Stimulated activated CD8-positive, alpha-beta memory T cell treated with anti-CD3 and anti-CD28 coated beads, Interleukin-4, amount 100 ng/mL, for 48 hours (primary cell): ENCODE results near the gene STIL.
A peak's percentile ranks its signal among the peaks of the same experiment; 100 is the strongest.
"Not testable (repeated sequence)": the region's sequence is repeated elsewhere in the genome, so short reads cannot be mapped to it uniquely, and the experiment has no call there.

ENCODE experiments used
- DNase-seq: peaks from one replicate; pipeline ENCODE4 v3.0.0-alpha.2; 2020

STIL gene

DNA sequence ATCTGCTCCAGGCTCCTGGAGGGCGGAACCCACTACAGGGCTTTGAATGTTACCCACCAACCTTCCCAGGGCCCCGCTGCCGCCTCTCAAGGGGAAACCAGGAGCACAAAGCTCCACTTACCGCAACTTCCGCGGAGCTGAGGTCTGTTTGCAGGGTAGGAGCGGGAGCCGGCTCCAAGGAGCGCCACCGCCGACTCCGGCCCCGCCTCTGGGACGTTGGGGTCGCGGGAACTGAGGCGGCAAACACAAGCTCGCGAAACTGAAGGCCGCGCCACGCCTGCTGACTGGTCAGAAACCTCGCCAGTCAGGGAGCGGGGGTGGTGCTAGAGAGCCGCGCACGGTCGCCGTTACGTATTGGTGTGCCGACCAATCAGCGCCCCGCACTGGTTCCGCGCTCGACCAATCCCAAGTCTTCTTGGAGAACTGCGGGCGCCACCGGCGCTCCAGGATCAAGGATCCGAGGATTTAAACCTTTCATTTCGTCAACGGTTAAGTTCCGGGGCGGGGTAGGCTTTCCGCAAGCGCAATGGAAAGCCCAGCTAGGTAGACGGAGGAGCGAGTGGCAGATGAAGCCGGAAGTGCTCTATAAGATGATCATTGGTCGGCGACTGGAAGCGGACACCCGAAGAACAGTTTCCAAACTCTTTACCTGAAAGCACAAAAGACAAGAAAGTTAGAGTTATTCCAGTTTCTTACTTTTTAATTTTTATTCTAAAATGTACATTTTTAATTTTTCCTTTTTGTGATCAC, at the start of gene STIL:
TSS of gene STIL (minus strand) at position 233 of the 750 bp plus-strand sequence. CDS start 3,828 bp downstream, outside the sequence.
- peak; percentile 98 for DNase-seq

DNA sequence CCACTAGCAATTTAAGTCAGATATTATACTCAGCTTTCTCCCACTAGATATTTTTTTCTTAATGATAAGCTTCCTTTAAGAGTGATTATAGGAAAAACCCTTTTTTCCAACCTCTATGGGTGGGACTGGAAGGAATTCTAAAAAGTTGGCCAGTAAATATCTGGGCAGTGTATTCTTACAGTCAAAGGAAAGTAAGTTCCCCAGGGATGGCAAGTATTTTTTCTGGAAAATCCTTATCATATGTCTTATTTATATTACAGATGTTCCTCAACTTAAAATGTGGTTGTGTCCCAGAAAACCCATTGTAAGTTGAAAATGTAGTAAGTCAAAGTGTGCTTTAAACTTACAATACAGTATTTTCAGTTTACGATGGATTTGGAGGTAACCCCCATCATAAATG, 48.9 kb upstream of the STIL start:
- no peak for DNase-seq

DNA sequence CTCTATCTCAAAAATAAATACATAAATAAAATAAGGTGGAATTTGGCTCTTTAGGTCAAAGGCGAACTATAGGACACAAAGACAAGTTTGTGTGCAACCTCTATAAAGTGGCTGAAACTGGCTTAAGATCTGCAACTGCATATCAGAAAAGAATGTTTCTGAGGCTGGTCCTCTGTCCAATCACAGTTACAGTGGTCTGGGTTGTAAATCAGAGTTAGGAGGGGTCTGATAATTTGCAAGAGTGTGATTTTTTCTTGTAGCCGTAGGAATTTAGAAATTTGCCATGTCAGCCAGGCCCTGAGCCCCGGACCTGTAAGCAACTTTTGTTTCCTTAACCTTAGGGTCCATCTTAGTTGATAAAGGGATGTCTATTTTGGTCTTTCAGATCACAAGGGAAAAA, 47.4 kb upstream of the STIL start:
- DNase-seq: no peak

DNA sequence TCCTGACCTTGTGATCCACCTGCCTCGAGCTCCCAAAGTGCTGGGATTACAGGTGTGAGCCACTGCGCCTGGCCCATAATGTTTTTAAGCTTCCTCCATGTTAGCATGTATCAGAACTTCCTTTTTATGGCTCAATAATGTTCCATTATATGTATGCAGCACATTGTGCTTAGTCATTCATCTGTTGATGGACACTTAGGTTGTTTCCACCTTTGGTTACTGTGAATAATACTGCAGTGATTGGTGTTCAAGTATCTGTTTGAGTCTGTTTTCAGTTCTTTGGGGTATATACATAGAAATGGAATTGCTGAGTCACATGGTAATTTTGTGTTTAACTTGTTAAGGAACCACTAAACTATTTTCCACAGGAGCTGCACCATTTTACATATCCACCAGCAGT, 37.4 kb upstream of the STIL start:
- no peak for DNase-seq

DNA sequence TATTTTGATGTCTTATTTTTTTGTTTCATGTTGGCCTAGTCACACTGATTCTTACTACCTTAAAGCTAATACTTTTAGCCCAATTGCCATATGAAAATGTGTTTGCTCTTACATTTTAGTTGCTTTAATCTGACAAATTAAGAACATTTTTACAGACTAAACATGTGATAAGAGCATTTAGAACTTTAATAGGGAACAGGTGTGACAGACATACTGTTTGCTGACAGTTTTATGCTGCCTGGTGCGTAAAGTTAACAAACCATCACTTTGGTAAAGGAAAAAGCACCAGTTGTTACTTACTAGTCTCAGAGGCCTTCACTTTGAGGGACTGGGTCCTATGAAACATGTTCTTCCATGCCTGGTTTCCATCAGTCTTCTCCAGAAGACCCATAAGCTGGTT, 34.3 kb upstream of the STIL start:
- DNase-seq: no peak

DNA sequence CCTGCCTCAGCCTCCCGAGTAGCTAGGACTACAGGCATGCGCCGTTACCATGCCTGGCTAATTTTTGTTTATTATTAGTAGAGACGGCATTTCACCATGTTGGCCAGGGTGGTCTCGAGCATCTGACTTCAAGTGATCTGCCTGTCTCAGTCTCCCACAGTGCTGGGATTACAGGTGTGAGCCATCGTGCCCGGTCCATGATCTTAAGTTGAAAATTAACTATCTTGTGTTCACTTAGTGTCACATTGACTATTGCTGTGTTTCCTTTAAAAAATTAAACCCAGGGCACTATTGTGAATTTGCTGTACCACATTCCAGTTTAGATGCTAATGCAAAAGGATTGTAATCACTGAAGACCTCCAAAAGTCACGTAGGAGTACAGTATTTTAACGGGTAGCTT, 33.8 kb upstream of the STIL start:
- DNase-seq: no peak

DNA sequence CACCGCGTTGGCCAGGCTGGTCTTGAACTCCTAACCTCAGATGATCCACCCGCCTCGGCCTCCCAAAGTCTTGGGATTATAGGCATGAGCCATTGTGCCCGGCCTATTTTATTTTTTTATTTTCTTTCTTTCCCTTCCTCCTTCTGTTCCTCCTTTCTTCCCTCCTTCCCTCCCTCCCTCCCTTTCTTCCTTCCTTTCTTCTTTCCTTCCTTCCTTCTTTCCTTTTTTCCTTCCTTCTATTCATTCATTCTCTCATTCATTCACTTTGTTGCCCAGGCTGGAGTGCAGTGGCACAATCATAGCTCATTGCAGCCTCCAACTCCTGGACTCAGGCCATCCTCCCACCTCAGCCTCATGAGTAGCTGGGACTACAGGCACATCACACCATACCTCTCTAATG, 33.0 kb upstream of the STIL start:
- DNase-seq: not testable (repeated sequence)

DNA sequence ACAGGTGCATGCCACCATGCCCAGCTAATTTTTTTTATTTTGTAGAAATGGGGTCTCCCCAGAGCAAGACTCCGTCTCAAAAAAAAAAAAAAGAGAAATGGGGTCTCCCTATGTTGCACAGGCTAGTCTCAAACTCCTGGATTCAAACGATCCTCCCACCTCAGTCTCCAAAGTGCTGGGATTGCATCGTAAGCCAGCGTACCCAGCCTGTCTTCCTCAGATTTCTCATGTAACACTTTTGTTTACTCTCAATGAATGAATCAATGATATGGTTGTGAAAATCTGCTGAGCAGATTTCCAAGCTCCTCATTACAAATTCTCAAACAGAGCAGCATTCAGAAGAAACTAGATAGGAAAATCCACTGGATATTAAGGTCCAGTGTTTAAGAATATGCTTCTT, 26.3 kb upstream of the STIL start:
- DNase-seq: no peak

DNA sequence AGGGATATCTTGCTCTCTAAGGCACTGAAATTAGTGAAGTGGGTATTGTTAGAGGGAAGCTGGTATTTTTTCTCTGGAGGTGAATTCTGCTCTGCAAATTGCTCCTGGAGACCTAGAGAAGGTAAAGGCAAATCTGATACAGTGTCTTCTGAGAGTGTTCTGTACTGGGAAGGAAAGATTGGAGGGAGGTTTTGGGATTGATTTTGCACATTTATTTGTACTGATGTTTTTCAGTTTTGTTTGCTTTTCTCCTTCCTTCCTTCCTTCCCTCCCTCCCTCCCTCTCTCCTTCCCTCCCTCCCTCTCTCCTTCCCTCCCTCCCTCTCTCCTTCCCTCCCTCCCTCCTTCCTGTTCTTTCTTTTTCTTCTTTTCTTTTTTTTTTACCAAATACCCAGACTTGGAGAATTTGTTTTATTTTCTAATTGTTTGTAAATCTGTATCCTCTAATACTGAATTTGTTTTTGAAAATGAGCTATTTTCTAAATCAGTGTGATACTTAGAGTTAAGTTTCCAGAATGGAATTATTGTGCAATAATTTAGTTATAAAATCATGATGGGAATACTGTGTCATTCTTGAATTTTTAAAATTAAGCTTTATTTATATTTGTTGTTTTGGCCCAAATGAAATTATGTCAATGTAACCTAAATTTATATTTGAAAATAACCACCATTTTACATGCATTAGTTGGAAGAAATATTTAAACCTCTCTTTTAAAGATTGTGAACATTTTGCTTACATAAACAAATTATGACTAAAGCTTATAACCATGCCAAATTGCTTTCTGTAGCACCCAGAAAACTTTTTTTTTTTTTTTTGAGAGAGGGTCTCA, 24.5 kb upstream of the STIL start:
- no peak for DNase-seq

DNA sequence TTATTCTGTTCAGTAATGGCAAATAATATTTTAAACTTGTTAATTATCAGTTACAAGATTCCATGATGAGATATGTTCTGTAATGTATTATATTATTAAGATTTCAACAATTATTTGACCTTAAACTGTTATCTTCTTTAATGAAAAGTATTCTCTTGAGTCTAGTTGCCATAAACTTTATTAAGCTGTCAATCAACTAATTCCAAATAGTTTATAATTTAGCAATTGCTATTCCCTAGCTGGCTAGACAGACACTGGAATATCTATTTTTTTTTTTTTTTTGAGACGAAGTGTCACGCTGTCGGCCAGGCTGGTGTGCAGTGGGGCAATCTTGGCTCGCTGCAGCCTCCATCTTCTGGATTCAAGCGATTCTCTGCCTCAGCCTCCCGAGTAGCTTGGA, 23.4 kb upstream of the STIL start:
- no peak for DNase-seq

DNA sequence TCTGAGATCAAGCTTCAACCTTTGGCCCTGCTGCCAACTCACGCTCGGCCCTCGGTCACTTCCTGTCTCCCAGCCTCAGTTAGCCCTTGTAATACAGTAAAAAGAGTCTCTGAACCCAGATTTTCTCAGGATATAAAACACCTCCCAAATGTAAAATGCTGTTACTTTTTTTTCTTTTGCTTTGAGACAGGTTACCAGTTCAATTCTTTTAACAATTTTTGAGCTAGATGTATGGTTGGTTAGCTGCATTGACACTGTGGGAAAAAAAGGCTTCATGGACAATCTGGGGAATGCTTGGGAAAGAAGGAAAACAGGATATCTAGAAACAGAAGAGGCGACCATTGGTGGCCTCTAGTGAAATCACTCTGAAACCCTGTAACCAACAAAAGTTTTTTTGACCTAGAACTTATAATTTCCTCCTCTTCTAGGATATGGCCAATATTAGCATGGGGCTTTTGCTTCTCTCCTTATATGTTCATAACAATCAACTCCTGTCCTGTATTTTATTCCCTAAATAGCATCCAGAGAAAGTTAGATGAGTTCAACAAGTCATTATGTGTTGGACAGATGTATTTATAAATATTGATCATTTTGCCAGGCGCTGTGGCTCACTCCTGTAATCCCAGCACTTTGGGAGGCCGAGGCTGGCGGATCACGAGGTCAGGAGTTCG, 21.0 kb upstream of the STIL start:
- no peak for DNase-seq

DNA sequence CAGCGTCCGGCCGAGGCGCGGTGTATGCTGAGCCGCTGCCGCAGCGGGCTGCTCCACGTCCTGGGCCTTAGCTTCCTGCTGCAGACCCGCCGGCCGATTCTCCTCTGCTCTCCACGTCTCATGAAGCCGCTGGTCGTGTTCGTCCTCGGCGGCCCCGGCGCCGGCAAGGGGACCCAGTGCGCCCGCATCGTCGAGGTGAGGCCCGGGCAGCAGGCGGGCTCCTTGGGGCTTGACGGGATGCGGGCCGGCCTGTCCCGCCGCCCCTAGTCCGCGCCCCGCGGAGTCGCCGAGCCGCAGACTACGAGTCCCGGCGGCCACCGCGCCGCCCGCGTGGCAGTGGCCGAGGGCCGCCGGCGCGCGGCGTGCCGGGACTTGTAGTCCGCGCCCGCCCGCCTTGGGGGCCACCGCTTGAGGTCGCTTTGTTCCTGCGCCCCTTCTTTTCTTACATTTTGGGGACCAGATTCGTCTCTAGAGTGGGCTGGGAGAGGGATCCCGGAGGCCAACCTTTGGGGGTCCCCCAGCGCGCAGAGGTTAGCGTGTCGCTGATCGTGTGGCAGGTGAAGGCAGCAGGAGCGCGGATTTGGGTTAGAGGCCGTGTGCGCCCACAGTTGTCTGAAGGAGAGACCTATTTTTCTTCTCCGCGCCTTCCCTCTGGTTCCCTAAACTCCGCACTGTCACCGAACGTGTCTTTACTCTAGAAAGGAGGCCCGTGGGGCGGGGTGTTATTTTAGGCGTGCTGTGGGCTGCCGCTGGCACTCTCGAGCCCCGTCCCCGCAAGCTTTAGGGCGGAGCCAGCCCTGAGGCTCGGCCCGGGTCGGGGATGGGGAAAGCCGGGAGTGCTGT, 20.2 kb upstream of the STIL start:
- DNase-seq: peak; percentile 81

DNA sequence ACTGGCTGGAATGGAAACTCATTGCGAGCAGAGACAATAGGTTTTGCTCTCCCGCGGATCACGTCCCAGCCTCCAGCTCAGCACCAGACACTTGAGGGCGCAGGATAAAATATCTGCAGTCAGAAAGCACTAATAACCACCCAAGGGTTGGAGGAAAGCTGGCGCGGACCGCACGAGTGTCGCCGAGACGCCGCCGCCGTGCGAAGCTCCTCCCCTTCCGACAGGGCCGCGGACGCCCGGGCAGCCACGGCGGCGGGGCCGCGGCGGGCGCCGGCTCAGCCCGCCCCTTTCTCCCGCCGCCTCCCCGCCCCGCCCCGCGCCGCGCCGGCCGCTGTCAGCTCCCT, 19.6 kb upstream of the STIL start, which contains the start of gene CMPK1:
TSS of gene CMPK1 (plus strand) at position 213 of the 344 bp plus-strand sequence. CDS start 156 bp downstream, outside the sequence.
- DNase-seq: peak; percentile 85

DNA sequence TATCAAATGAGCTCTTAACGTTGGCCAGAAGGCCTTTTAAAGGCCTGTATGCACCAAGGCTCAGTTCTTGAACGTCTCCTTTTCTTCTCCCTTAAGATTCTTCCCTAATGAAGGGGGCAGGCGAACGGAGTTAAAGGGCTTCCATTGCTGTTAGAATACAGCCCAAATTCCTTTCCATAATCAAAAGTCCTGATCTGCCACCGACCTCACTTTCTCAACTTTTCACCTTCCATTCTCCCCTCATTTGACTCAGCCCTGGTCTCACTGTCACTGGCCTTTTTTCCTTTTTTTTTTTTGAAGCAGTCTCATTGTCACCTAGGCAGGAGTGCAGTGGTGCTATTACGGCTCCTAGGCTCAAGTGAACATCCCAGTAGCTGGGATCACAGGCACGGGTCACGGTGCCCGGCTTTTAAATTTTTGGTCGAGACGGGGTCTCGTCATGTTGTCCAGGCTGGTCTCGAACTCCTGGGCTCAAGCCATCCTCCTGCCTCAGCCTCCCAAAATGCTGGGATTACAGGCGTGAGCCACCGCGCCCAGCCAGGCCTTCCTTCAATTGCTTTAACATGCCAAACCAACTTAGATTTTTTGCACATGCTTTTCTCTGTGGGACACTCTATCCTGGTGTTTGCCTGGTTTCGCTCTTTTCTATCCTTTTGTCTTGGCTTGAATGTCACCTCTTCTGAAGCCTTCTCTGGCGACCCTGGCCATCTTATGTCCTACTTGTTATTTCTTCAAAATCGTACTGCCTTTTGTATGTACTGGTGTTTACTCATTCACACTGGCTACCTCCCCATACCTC, 19.0 kb upstream of the STIL start:
- DNase-seq: no peak

DNA sequence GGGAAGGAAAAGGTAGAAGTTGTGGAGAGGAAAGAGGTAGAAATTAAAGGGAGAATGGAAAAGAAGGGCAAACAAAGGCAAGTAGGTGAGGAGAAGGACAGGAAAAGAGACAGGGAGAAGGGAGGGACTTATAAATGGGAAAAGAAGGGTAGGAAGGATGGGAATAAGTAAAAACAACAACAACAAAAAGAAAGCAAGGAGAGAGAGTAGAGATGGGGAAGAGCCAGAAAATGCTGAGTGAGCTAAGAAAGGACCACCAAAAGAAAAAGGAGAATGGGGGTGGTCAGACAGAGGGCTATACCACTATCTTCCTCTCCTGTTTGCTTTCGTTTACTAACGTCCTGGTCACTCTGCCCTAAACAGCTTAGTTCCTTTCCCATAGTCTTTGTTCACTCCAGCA, 17.9 kb upstream of the STIL start:
- no peak for DNase-seq

DNA sequence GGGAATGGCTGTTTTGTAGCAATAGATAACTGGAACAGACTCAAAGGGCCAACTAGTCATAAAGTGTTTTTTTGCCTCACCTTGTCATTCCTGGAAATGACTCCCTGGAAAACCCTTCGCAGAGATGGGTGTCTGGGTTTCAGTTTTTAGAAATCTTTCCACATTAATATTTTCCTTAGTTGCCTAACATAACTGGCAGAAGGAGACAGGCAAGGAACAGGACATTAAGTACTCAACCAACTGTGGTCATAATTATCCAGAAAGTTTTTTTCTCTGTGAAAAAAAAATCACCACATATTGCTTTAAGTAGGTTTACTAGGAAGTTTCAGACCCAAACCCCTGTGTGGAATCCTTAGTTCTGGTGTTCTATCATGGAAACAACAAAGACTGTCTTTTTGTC, 16.3 kb upstream of the STIL start:
- no peak for DNase-seq

DNA sequence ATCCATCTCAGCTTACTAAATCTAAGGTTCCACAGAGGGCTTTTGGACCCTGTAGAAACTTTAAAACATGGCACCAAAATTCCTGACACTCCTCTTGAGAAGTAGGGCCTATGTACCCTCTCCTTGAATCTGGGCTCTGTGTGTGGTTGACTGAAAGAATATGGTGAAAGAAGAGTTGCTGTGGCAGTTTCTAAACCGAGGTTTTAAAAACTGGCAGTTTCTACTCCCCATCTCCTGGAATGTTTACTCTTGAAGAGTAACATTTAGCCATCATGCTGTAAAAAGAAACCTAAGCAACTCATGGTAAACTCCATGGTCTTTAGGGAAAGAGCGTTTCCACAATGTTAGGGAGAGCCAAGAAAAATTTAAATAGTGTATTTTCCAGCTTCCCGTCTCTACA, 15.0 kb upstream of the STIL start:
- DNase-seq: no peak

DNA sequence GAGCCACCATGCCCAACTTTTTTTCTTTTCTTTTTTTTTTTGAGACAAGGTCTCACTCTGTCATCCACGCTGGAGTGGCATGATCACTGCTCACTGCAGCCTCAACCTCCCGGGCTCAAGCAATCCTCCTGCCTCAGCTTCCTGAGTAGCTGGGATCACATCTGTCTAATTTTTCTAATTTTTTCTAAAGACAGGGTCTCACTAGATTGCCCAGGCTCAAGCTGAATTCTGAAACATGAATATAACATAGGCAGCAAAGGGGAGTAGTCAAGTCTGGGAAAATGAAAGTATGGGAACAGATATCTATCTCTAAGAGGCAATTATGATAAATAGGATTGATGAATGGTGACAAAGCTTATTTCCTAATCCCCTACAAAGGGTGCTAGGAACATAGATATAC, 12.3 kb upstream of the STIL start:
- DNase-seq: no peak

DNA sequence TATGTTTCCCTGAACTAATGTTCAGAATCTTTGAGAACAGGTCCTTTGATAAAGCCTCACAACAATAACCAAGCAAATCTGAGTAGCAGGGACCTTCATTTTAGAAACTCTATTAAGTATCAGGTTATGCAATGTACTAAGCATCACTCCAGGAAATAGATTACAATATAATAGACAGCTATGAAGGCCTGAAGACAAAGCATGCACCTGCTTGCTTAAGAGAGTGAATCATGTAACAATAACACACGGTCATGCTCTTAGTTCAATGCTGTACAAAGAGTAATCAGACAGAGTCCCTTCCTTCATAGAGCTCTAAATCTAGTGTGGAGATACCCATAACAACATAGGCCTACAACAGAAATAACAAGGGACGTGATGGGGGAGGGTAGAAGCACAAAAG, 11.6 kb upstream of the STIL start:
- DNase-seq: no peak

DNA sequence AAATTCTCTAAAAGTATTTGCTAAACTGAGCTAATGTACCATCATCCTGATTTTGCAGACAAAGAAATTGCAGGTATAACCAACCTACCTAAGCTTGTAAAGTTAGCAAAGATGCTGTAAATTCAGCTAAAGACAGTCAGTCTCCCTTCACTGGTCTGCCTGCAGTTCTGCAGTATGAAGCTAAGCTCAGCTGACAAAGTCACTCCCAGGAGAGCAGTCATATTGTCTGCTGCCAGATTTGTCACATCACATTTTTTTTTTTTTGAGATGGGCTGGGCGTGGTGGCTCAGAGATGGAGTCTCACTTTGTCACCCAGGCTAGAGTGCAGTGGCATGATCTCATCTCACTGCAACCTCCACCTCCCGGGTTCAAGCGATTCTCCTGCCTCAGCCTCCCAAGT, 10.7 kb upstream of the STIL start:
- DNase-seq: no peak

DNA sequence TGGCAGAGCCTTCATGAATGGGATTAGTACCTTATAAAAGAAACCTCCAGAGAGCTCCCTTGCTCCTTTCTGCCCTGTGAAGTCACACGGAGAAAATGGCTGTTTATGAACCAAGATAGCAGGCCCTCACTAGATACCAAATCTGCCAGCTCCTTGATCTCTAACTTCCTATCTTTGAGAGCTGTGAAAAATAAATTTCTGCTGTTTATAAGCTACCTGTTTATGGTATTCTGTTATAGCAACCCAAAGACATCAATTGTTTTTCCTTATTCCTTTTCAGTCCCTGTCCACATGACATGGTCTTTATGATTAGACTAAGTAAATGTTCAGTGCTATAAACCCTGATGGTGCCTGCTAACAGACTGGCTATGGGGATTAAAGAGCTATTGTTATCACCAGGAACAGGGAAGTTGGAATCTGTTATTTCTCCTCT, 9.7 kb upstream of the STIL start:
- DNase-seq: no peak

DNA sequence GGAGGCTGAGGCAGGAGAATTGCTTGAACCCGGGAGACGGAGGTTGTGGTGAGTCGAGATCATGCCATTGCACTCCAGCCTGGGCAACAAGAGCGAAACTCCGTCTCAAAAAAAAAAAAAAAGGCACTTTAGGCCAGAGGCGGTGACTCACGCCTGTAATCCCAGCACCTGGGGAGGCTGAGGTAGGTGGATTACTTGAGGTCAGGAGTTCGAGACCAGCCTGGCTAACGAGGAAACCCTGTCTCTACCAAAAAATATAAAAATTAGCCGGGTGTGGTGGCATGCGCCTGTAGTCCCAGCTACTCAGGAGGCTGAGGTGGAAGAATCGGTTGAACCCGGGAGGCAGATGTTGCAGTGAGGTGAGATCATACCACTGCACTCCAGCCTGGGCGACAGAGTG, 6.0 kb upstream of the STIL start:
- DNase-seq: not testable (repeated sequence)
